Measurements from ENCODE around the gene FHL1. TPM values are rescaled to one million over a fixed set of nuclear protein-coding genes. Genes with fewer than 3 reads are reported as not detected.

The FHL1 gene
- total and polyA plus RNA-seq, 2 of the 4 experiments (the other 2 are of a cell fraction) = 69.4 to 72.9 TPM

GRCh38 chrX:136176399-136176825 lies 29.1 kb downstream of the FHL1 start:
- ATAC-seq (ENCODE audit: low read depth) (peak; percentile 92), DNase-seq (peak; percentile 90)
- intact Hi-C loops (cut with micrococcal nuclease) = no loop called here
- Histone ChIP-seq H3K79me1 (ENCODE audit: low read depth in 1 of 2, low read length in 2 of 2) (0 out of 4 replicates have a peak, but pooled peaks cover 7% of the 10 kb centered on the region in 2 experiments), H3K14ac (replicated peaks; ENCODE audit: low read depth, low read length) (no peak overlapping the region), H3K27me3 (ENCODE audit: control insufficient read depth, insufficient read depth, low read length) (no peaks in the 10 kb centered on the region), H3K23ac (ENCODE audit: low read depth, low read length) (no peak overlapping the region), H3K4ac (ENCODE audit: low read depth, low read length) (no peak overlapping the region), H3K18ac (ENCODE audit: low read depth, low read length) (peak overlapping the region; percentile 96; the same call in 1 of the 2 replicates), H2AFZ (replicated peaks; ENCODE audit: low read length, poor library complexity) (no peak overlapping the region), H2BK20ac (ENCODE audit: low read depth, low read length) (peak overlapping the region; percentile 30; the same call in 1 of the 2 replicates), H4K20me1 (ENCODE audit: insufficient read depth, low read length) (no peaks in the 10 kb centered on the region), H3K4me1 (ENCODE audit: control insufficient read depth, insufficient read depth, low read length) (peaks cover 9% of the 10 kb centered on the region), H3K4me3 (ENCODE audit: insufficient read depth, low read depth, low read length) (no peak overlapping the region), H3K36me3 (ENCODE audit: control insufficient read depth, insufficient read depth, low read length) (peaks cover 2% of the 10 kb centered on the region), H2BK120ac (ENCODE audit: low read depth, low read length) (peak overlapping the region; percentile 54), H4K5ac (ENCODE audit: low read depth, low read length) (no peak overlapping the region; the same call in 1 of the 2 replicates), H4K91ac (ENCODE audit: insufficient read depth, low read depth, low read length) (0 out of 2 replicates have a peak overlapping the region, but pooled peaks have one; percentile 13), H2BK5ac (ENCODE audit: low read depth, low read length, poor library complexity, severe bottlenecking) (peak overlapping the region; percentile 70), H2AK5ac (ENCODE audit: low read depth, low read length) (no peak overlapping the region), H3K9me1 (ENCODE audit: insufficient read depth, low read length) (peaks cover 3% of the 10 kb centered on the region), H3K9me3 (ENCODE audit: control insufficient read depth, insufficient read depth, low read length) (no peaks in the 10 kb centered on the region), H4K8ac (ENCODE audit: low read depth in 2 of 2, low read length in 2 of 2) (peak overlapping the region in 1 of 2 experiments; percentile 26; a peak in 1 of 4 replicates), H3K9ac (ENCODE audit: low read depth, low read length) (no peak overlapping the region), H3K56ac (ENCODE audit: extremely low read depth, insufficient read depth, low read length) (0 out of 2 replicates have a peak overlapping the region, but pooled peaks have one; percentile 32), H2AK9ac (replicated peaks; ENCODE audit: low read depth, low read length, poor library complexity) (no peak overlapping the region), H3K4me2 (ENCODE audit: low read depth, low read length) (no peak overlapping the region; the same call in 1 of the 2 replicates), H3K27ac (ENCODE audit: insufficient read depth, low read length) (peak overlapping the region; percentile 74; the same call in 1 of the 2 replicates), H2BK15ac (ENCODE audit: low read depth, low read length) (no peak overlapping the region)
- WGBS, 2 experiments (ENCODE audit: extremely low coverage in 2 of 2, insufficient read length in 1 of 2) = no CpG with 5 or more reads among the region's 2 CpGs
- peak; percentile 52 for TF ChIP-seq RCOR1 (IDR thresholded peaks at IDR 0.05; ENCODE audit: insufficient replicate concordance, low read length)
- 0 out of 2 replicates have a peak, but pooled peaks have one; percentile 3 for TF ChIP-seq FOS (IDR thresholded peaks at IDR 0.05; ENCODE audit: low read depth, low read length)
- TF ChIP-seq RFX5 (IDR thresholded peaks at IDR 0.05; ENCODE audit: low read depth, low read length) = no peak
- TF ChIP-seq CEBPB (IDR thresholded peaks at IDR 0.05; ENCODE audit: low read depth, low read length) = peak; percentile 97
- no peak for TF ChIP-seq ELK1 (IDR thresholded peaks at IDR 0.05; ENCODE audit: borderline replicate concordance, low read depth, low read length)
- CTCF ChIA-PET = no interaction called here
- dilution Hi-C loops (cut with HindIII; ENCODE audit: low sequenced_read_pairs, unreplicated experiment) = no loop called here
- POLR2A ChIA-PET (ENCODE audit: unreplicated experiment) = no interaction called here
- in situ Hi-C loops (cut with MboI; ENCODE audit: low sequenced_read_pairs) = no loop called here
- no TSS peak for BruUV-seq (replicated peaks)
